Measurements from ENCODE around the gene CENPU. TPM values are rescaled to one million over a fixed set of nuclear protein-coding genes. Genes with fewer than 3 reads are reported as not detected.

CENPU gene
- total RNA-seq, 2 experiments from 2014 or later, result 58.7 to 59.1 TPM

- ATAC-seq, result no peak
- peak overlapping the region; percentile 15 for H3K27ac Mint-ChIP-seq
- H3K9me3 Mint-ChIP-seq (ENCODE audit: insufficient read depth), result no peaks in the 10 kb centered on the region
- H3K36me3 Mint-ChIP-seq (ENCODE audit: low read depth), result peaks cover 47% of the 10 kb centered on the region
- CTCF ChIA-PET, result interaction anchor here (1.0 to 1.5 kb wide), 2 partner anchors 30 to 83 kb away, joined by 3 to 4 read pairs; partner anchors contain the start of gene CASP3
- H3K4me3 Mint-ChIP-seq, result peak overlapping the region; percentile 98
- no peaks in the 10 kb centered on the region for H3K27me3 Mint-ChIP-seq (ENCODE audit: low read depth)
- H3K4me1 Mint-ChIP-seq (ENCODE audit: low read depth), result peaks cover 54% of the 10 kb centered on the region
- DNase-seq, result no peak
- POLR2A ChIA-PET, result interaction anchor here (0.6 to 3.1 kb wide), 4 partner anchors 11 to 462 kb away, joined by 3 to 20 read pairs (median 4); no protein-coding TSS in a partner anchor
These were observed 1.8 kb downstream of the CENPU start for GRCh38 chr4:184732126-184732525.

DNA sequence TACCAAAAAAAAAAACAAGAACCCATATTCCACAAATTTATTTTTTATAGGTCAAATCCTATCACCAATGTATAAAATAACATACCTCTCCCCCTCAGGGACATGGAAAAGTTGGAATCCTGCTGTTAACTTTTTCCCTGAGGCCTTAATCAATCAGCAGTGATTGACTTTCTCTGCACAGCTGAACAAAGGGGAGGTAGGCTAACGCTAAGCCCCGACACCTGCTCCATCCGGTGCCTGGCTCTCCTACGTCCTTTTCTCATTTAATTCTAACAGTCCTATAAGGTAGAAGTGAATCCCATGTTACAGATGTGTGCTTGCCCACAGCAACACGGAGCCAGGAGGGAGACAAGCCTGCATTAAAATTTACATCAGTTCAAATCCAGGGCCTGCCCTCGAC is 2.8 kb downstream of the CENPU start:
- Mint-ChIP-seq H3K4me3 (no peak overlapping the region), H3K9me3 (ENCODE audit: insufficient read depth) (no peaks in the 10 kb centered on the region), H3K4me1 (ENCODE audit: low read depth) (peaks cover 59% of the 10 kb centered on the region), H3K27me3 (ENCODE audit: low read depth) (no peaks in the 10 kb centered on the region), H3K27ac (no peak overlapping the region), H3K36me3 (ENCODE audit: low read depth) (peaks cover 54% of the 10 kb centered on the region)
- CTCF ChIA-PET, result interaction anchor here (1.0 to 1.3 kb wide), 3 partner anchors 82 to 467 kb away, joined by 3 to 4 read pairs (median 3); partner anchors contain the start of gene CASP3
- DNase-seq (no peak), ATAC-seq (no peak)
- POLR2A ChIA-PET, result interaction anchor here (0.6 to 1.6 kb wide), 4 partner anchors 83 to 452 kb away, joined by 3 to 4 read pairs (median 3); partner anchors contain the start of gene IRF2

- DNase-seq, result no peak
- no peak for ATAC-seq
- Mint-ChIP-seq H3K27ac (no peak overlapping the region), H3K36me3 (ENCODE audit: low read depth) (peaks cover 61% of the 10 kb centered on the region), H3K4me1 (ENCODE audit: low read depth) (peaks cover 61% of the 10 kb centered on the region), H3K4me3 (no peak overlapping the region), H3K27me3 (ENCODE audit: low read depth) (no peaks in the 10 kb centered on the region), H3K9me3 (ENCODE audit: insufficient read depth) (no peaks in the 10 kb centered on the region)
- CTCF ChIA-PET, result interaction anchor here (1.0 to 1.3 kb wide), 2 partner anchors 81 to 466 kb away, joined by 3 to 4 read pairs; no protein-coding TSS in a partner anchor
- POLR2A ChIA-PET, result interaction anchor here (1.6 kb wide), 1 partner anchor 82 kb away, joined by 4 read pairs; no protein-coding TSS in a partner anchor
These were observed 4.0 kb downstream of the CENPU start for GRCh38 chr4:184729946-184730345.

- Mint-ChIP-seq H3K27ac (no peak overlapping the region), H3K4me1 (ENCODE audit: low read depth) (peaks cover 51% of the 10 kb centered on the region), H3K36me3 (ENCODE audit: low read depth) (peaks cover 70% of the 10 kb centered on the region), H3K4me3 (no peak overlapping the region), H3K9me3 (ENCODE audit: insufficient read depth) (no peaks in the 10 kb centered on the region), H3K27me3 (ENCODE audit: low read depth) (no peaks in the 10 kb centered on the region)
- ATAC-seq, result no peak
- DNase-seq, result no peak
- ChIA-PET CTCF (no interaction called here), POLR2A (no interaction called here)
These were observed 5.0 kb downstream of the CENPU start for GRCh38 chr4:184728858-184729257.

DNA sequence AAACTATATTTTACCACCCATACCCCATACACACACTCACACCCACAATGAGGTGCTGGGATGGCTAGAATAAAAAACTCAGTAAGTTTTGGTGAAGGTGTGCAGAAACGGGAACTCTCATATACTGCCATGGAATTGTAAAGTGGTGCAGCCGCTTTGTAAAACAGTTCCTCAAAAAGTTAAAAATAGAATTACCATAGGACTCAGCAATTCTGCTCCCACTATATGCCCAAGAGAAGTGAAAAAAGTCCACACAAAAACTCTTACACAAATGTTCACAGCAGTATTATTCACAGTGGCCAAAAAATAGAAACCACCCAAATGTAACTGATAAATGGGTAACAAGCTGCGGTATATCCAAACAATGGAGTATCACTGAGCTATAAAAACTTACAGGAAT is 6.5 kb downstream of the CENPU start:
- ATAC-seq, result no peak
- H3K9me3 Mint-ChIP-seq (ENCODE audit: insufficient read depth), result no peaks in the 10 kb centered on the region
- H3K36me3 Mint-ChIP-seq (ENCODE audit: low read depth), result peaks cover 75% of the 10 kb centered on the region
- CTCF ChIA-PET, result no interaction called here
- H3K27me3 Mint-ChIP-seq (ENCODE audit: low read depth), result no peaks in the 10 kb centered on the region
- no peak overlapping the region for H3K27ac Mint-ChIP-seq
- H3K4me3 Mint-ChIP-seq, result no peak overlapping the region
- DNase-seq, result no peak
- POLR2A ChIA-PET, result no interaction called here
- H3K4me1 Mint-ChIP-seq (ENCODE audit: low read depth), result peaks cover 44% of the 10 kb centered on the region

- Mint-ChIP-seq H3K9me3 (ENCODE audit: insufficient read depth) (no peaks in the 10 kb centered on the region), H3K27ac (no peak overlapping the region), H3K4me1 (ENCODE audit: low read depth) (peaks cover 27% of the 10 kb centered on the region), H3K4me3 (no peak overlapping the region), H3K36me3 (ENCODE audit: low read depth) (peaks cover 75% of the 10 kb centered on the region), H3K27me3 (ENCODE audit: low read depth) (no peaks in the 10 kb centered on the region)
- POLR2A ChIA-PET, result interaction anchor here (4.1 kb wide), 1 partner anchor 10 kb away, joined by 20 read pairs; the partner anchor contains the start of gene CENPU
- no peak for DNase-seq
- no peak for ATAC-seq
- CTCF ChIA-PET, result interaction anchor here (1.0 to 1.3 kb wide), 3 partner anchors 11 to 36 kb away, joined by 3 to 5 read pairs (median 3); partner anchors contain the start of gene CENPU
These were observed 11.1 kb downstream of the CENPU start for GRCh38 chr4:184722798-184723197.

DNA sequence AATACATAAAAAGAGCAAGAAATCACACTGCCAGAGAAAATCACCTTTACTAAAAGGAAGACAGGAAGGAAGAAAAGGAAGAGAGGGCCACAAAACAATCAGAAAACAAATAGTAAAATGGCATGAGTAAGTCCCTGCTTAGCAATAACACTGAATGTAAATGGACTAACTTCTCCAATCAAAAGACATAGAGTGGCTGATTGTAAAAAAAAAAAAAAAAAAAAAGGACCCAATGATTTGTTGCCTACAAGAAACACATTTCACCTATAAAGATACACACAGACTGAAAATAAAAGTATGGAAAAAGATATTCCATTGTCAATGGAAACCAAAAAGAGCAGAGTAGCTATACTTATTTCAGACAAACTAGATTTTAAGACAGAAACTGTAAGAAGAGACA is 12.6 kb downstream of the CENPU start:
- Mint-ChIP-seq H3K36me3 (ENCODE audit: low read depth) (peaks cover 71% of the 10 kb centered on the region), H3K4me3 (no peak overlapping the region), H3K9me3 (ENCODE audit: insufficient read depth) (no peaks in the 10 kb centered on the region), H3K4me1 (ENCODE audit: low read depth) (peaks cover 16% of the 10 kb centered on the region), H3K27me3 (ENCODE audit: low read depth) (no peaks in the 10 kb centered on the region), H3K27ac (no peak overlapping the region)
- ChIA-PET CTCF (interaction anchor here (1.4 kb wide), 1 partner anchor 13 kb away, joined by 6 read pairs; the partner anchor contains the start of gene CENPU), POLR2A (interaction anchor here (4.1 kb wide), 1 partner anchor 12 kb away, joined by 20 read pairs; the partner anchor contains the start of gene CENPU)
- DNase-seq (no peak), ATAC-seq (no peak)

- no peak overlapping the region for H3K4me3 Mint-ChIP-seq
- H3K9me3 Mint-ChIP-seq (ENCODE audit: insufficient read depth), result no peaks in the 10 kb centered on the region
- POLR2A ChIA-PET, result interaction anchor here (4.1 kb wide), 1 partner anchor 14 kb away, joined by 20 read pairs; the partner anchor contains the start of gene CENPU
- H3K36me3 Mint-ChIP-seq (ENCODE audit: low read depth), result peaks cover 68% of the 10 kb centered on the region
- no peaks in the 10 kb centered on the region for H3K27me3 Mint-ChIP-seq (ENCODE audit: low read depth)
- CTCF ChIA-PET, result interaction anchor here (1.7 kb wide), 1 partner anchor 12 kb away, joined by 6 read pairs; no protein-coding TSS in a partner anchor
- H3K4me1 Mint-ChIP-seq (ENCODE audit: low read depth), result peaks cover 14% of the 10 kb centered on the region
- DNase-seq (no peak), ATAC-seq (no peak)
- no peak overlapping the region for H3K27ac Mint-ChIP-seq
These were observed 14.5 kb downstream of the CENPU start for GRCh38 chr4:184719407-184719806.

- peaks cover 4% of the 10 kb centered on the region for H3K4me1 Mint-ChIP-seq (ENCODE audit: low read depth)
- POLR2A ChIA-PET, result interaction anchor here (0.6 to 1.1 kb wide), 2 partner anchors 14 to 241 kb away, joined by 3 read pairs; no protein-coding TSS in a partner anchor
- ATAC-seq, result no peak
- no peak overlapping the region for H3K4me3 Mint-ChIP-seq
- H3K9me3 Mint-ChIP-seq (ENCODE audit: insufficient read depth), result no peaks in the 10 kb centered on the region
- no peaks in the 10 kb centered on the region for H3K27me3 Mint-ChIP-seq (ENCODE audit: low read depth)
- no peak for DNase-seq
- peaks cover 57% of the 10 kb centered on the region for H3K36me3 Mint-ChIP-seq (ENCODE audit: low read depth)
- no peak overlapping the region for H3K27ac Mint-ChIP-seq
- CTCF ChIA-PET, result interaction anchor here (1.2 kb wide), 1 partner anchor 451 kb away, joined by 4 read pairs; no protein-coding TSS in a partner anchor
These were observed 18.4 kb downstream of the CENPU start for GRCh38 chr4:184715526-184715925.

DNA sequence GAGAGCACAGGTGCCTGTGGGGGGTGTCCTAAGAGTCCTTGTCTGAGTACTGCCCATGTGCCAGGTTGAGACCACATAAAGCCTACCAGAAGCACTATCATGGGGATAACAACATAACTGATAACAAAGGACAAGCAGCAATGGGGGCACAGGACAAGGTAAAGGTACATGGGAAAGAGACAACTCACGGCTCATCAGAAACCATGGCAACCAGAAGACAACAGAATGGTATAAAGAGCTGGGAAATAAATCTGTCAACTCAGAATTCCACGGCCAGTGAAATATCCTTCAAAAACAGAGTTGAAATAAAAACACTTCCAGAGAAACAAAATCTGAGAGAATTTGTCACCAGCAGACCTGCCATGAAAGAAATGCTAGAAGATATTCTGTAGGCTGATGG is 20.0 kb downstream of the CENPU start:
- Mint-ChIP-seq H3K36me3 (ENCODE audit: low read depth) (peaks cover 58% of the 10 kb centered on the region), H3K4me1 (ENCODE audit: low read depth) (peaks cover 4% of the 10 kb centered on the region), H3K4me3 (no peak overlapping the region), H3K9me3 (ENCODE audit: insufficient read depth) (no peaks in the 10 kb centered on the region), H3K27ac (no peak overlapping the region), H3K27me3 (ENCODE audit: low read depth) (no peaks in the 10 kb centered on the region)
- POLR2A ChIA-PET, result interaction anchor here (1.4 kb wide), 1 partner anchor 19 kb away, joined by 4 read pairs; the partner anchor contains the start of gene CENPU
- DNase-seq, result no peak
- CTCF ChIA-PET, result interaction anchor here (0.9 to 1.0 kb wide), 3 partner anchors 10 to 450 kb away, joined by 3 read pairs; no protein-coding TSS in a partner anchor
- no peak for ATAC-seq

GRCh38 chr4:184712322-184712721 is 21.6 kb downstream of the CENPU start:
- H3K27ac Mint-ChIP-seq, result no peak overlapping the region
- CTCF ChIA-PET, result no interaction called here
- no peak overlapping the region for H3K4me3 Mint-ChIP-seq
- POLR2A ChIA-PET, result no interaction called here
- H3K4me1 Mint-ChIP-seq (ENCODE audit: low read depth), result peaks cover 1% of the 10 kb centered on the region
- DNase-seq, result no peak
- H3K9me3 Mint-ChIP-seq (ENCODE audit: insufficient read depth), result no peaks in the 10 kb centered on the region
- ATAC-seq, result no peak
- no peaks in the 10 kb centered on the region for H3K27me3 Mint-ChIP-seq (ENCODE audit: low read depth)
- H3K36me3 Mint-ChIP-seq (ENCODE audit: low read depth), result peaks cover 58% of the 10 kb centered on the region

- H3K27me3 Mint-ChIP-seq (ENCODE audit: low read depth), result no peaks in the 10 kb centered on the region
- peaks cover 69% of the 10 kb centered on the region for H3K36me3 Mint-ChIP-seq (ENCODE audit: low read depth)
- peaks cover 18% of the 10 kb centered on the region for H3K4me1 Mint-ChIP-seq (ENCODE audit: low read depth)
- CTCF ChIA-PET, result interaction anchor here (1.0 to 2.2 kb wide), 2 partner anchors 13 to 443 kb away, joined by 3 to 6 read pairs; no protein-coding TSS in a partner anchor
- no peak for DNase-seq
- POLR2A ChIA-PET, result no interaction called here
- H3K4me3 Mint-ChIP-seq, result no peak overlapping the region
- H3K9me3 Mint-ChIP-seq (ENCODE audit: insufficient read depth), result no peaks in the 10 kb centered on the region
- H3K27ac Mint-ChIP-seq, result peak overlapping the region; percentile 51
- no peak for ATAC-seq
These were observed 27.4 kb downstream of the CENPU start for GRCh38 chr4:184706453-184706852.
